Activated CD8-positive, alpha-beta memory T cell treated with anti-CD3 and anti-CD28 coated beads, Interleukin-2, amount 10 ng/mL, durations not matched to agents 7 days and 5 days (primary cell): ENCODE results near the gene KDM5C. TPM values are rescaled to one million over a fixed set of nuclear protein-coding genes. Genes with fewer than 3 reads are reported as not detected.
A peak's percentile ranks its signal among the peaks of the same experiment; 100 is the strongest.
"Not testable (repeated sequence)": the region's sequence is repeated elsewhere in the genome, so short reads cannot be mapped to it uniquely, and the experiment has no call there.

Experiments used
- ATAC-seq: fragments of 150-1000 bp; cut with Tn5 transposase; one replicate; pipeline ENCODE4 v1.10.0; 2021; ENCODE audit warnings: moderate library complexity
- CTCF ChIA-PET: fragments of 350-600 bp; sonication (Branson Sonifier 250); formaldehyde crosslinking; loops from one replicate; lab custom pipeline; 2021; ENCODE audit warnings: antibody characterized with exemption; lab: Charles Lee
- DNase-seq: peaks from one replicate; pipeline ENCODE4 v3.0.0-alpha.2; 2020
- H3K27ac Mint-ChIP-seq: one replicate; pipeline ENCODE4 v1.8.0; 2021; ENCODE audit warnings: mild to moderate bottlenecking, mixed read lengths
- H3K27me3 Mint-ChIP-seq: one replicate; pipeline ENCODE4 v1.8.0; 2021; ENCODE audit warnings: mixed read lengths
- H3K36me3 Mint-ChIP-seq: one replicate; pipeline ENCODE4 v1.8.0; 2021; ENCODE audit warnings: mild to moderate bottlenecking, mixed read lengths
- H3K4me1 Mint-ChIP-seq: one replicate; pipeline ENCODE4 v1.8.0; 2021; ENCODE audit warnings: mixed read lengths
- H3K4me3 Mint-ChIP-seq: one replicate; pipeline ENCODE4 v1.8.0; 2021; ENCODE audit warnings: mild to moderate bottlenecking, moderate library complexity, mixed read lengths
- H3K9me3 Mint-ChIP-seq: one replicate; pipeline ENCODE4 v1.8.0; 2022; ENCODE audit warnings: low read depth, mixed read lengths
- total RNA-seq, 2 experiments: library from RNA; stranded (reverse); gene quantifications; one replicate each; pipeline ENCODE4 v1.2.3, GENCODE V29; 2021

The KDM5C gene
- total RNA-seq, 2 experiments from 2014 or later = 91.2 to 93.1 TPM

GRCh38 chrX:53196678-53197077 is 28.3 kb downstream of the KDM5C start:
- CTCF ChIA-PET = no interaction called here
- Mint-ChIP-seq H3K27ac (no peak overlapping the region), H3K9me3 (no peaks in the 10 kb centered on the region), H3K4me1 (no peaks in the 10 kb centered on the region), H3K4me3 (no peak overlapping the region), H3K27me3 (no peaks in the 10 kb centered on the region), H3K36me3 (peaks cover 19% of the 10 kb centered on the region)
- DNase-seq = no peak
- no peak for ATAC-seq

DNA sequence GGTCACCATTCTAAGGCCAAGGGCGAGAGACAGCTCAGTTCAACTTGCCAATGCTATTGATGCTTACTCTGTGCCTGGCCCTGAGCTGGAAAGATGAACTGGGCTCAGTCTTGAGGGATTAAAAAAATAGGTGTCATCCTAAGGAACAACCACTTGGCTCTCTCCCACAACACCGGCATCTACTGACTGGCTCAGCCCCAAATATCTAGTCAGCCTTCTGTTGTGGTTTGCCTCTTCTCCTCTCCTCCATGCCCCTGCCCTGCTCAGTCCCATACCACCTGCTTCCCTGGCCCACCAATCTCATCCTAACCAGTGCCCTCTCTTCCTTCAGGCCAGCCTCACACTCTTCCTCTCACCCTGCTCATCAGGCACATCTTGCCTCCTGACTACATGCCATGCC is 29.6 kb downstream of the KDM5C start:
- no peak for ATAC-seq
- Mint-ChIP-seq H3K4me3 (no peak overlapping the region), H3K27ac (no peak overlapping the region), H3K27me3 (no peaks in the 10 kb centered on the region), H3K36me3 (peaks cover 19% of the 10 kb centered on the region), H3K9me3 (no peaks in the 10 kb centered on the region), H3K4me1 (peaks cover 2% of the 10 kb centered on the region)
- CTCF ChIA-PET = no interaction called here
- DNase-seq = no peak

DNA sequence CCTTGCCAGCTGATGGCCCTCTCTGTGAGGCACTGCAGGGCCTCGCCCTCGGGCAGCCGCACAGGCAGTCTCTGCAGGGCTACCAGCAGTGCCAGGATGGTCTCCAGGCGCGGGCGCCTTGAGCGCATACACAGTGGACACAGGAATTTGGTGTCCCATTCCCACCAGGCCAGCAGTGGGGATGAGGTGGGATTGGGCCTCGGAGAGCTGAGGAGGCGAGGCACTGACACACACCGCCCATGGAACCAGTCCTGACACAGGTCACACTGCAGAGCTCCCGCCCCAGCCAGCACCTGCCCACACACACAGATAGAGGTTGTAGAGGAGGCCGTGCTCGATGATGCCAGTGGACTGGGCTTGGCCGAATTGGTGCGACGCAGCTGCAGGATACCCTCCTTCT is 30.7 kb downstream of the KDM5C start:
- H3K4me3 Mint-ChIP-seq = no peak overlapping the region
- no peaks in the 10 kb centered on the region for H3K9me3 Mint-ChIP-seq
- peaks cover 13% of the 10 kb centered on the region for H3K4me1 Mint-ChIP-seq
- ATAC-seq (no peak), DNase-seq (no peak)
- CTCF ChIA-PET = no interaction called here
- peaks cover 18% of the 10 kb centered on the region for H3K36me3 Mint-ChIP-seq
- H3K27ac Mint-ChIP-seq = no peak overlapping the region
- no peaks in the 10 kb centered on the region for H3K27me3 Mint-ChIP-seq

DNA sequence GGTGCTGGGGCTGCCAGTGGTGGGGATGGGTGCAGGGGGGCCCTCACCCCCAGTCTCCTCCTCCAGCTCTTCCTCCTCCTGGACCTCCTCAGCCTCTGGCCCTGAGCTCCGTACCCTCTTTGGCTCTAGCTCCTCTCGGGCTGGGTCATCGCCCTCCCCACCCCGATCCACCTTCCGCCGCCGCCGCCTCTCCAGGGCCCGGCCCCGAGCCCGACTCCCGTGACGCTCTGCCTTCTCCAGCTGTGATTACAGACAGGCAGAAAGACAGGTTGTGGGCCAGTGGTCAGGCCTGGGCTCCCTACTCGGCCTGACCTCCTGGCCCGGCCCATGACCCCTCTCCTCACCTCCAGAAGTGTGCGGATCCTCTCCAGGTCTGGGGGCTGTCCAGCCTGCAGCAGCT is 31.9 kb downstream of the KDM5C start:
- Mint-ChIP-seq H3K27me3 (no peaks in the 10 kb centered on the region), H3K27ac (no peak overlapping the region), H3K4me1 (peaks cover 22% of the 10 kb centered on the region), H3K4me3 (no peak overlapping the region), H3K36me3 (peaks cover 13% of the 10 kb centered on the region), H3K9me3 (no peaks in the 10 kb centered on the region)
- no peak for DNase-seq
- CTCF ChIA-PET = no interaction called here
- no peak for ATAC-seq

DNA sequence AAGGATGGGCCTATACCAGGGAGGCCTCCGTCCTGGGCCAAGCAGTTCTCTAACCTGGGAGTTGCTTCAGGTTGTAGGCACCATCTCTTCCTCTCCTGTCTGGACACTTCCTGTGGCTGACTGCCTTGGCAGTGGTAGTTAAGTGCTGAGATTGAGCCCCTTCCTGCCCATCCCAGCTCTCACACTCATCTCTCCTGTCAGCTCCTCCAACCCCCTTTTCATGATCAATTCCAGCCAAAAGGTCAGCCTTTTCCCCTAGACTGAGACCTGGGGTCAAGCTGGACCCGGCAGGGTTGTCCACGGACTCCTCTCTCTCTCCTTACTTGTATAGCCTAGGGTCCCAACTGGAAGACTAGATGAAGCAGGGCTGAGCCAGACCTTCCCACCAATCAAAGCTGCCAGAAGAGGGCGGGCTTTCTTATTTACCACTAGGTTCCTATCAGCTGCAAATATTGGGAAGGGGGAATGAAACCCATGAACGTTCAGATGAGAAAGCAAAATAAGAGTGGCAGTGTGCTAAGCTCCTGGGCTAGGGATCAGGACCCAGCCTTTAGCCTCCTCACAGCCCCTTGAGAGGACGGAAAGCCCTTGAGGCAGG is 34.5 kb downstream of the KDM5C start:
- Mint-ChIP-seq H3K27me3 (no peaks in the 10 kb centered on the region), H3K27ac (no peak overlapping the region), H3K4me3 (no peak overlapping the region), H3K36me3 (peaks cover 3% of the 10 kb centered on the region), H3K9me3 (no peaks in the 10 kb centered on the region), H3K4me1 (peaks cover 22% of the 10 kb centered on the region)
- DNase-seq (no peak), ATAC-seq (no peak)
- CTCF ChIA-PET = interaction anchor here (0.9 kb wide), 1 partner anchor 118 kb away, joined by 3 read pairs; no protein-coding TSS in a partner anchor

GRCh38 chrX:53188763-53189162 is 36.2 kb downstream of the KDM5C start:
- no peaks in the 10 kb centered on the region for H3K9me3 Mint-ChIP-seq
- peaks cover under 1% of the 10 kb centered on the region for H3K36me3 Mint-ChIP-seq
- H3K27me3 Mint-ChIP-seq = no peaks in the 10 kb centered on the region
- ATAC-seq (peak; percentile 87), DNase-seq (peak; percentile 67)
- H3K27ac Mint-ChIP-seq = peak overlapping the region; percentile 68
- peaks cover 22% of the 10 kb centered on the region for H3K4me1 Mint-ChIP-seq
- no peak overlapping the region for H3K4me3 Mint-ChIP-seq
- CTCF ChIA-PET = no interaction called here

DNA sequence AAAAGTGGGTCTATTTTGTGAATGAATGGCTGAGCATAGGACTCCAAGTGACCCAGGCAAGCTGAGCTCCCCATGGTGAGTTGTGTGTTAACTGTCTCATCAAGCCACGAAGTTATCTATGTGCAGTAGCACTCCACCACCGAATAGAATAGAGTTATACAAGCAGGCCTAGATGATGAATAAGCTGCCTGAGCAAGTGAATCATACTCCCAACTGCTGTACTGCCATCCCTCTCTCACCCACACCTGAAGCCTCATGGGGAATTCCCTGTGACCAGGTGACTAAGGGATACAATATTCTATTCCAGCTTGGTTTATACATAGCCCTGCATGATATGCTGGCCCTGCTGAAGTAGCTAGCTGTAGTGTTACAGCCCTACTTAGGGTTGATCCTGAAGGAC is 38.7 kb downstream of the KDM5C start:
- CTCF ChIA-PET = interaction anchor here (0.9 kb wide), 1 partner anchor 250 kb away, joined by 3 read pairs; no protein-coding TSS in a partner anchor
- H3K4me1 Mint-ChIP-seq = peaks cover 22% of the 10 kb centered on the region
- DNase-seq (no peak), ATAC-seq (no peak)
- H3K36me3 Mint-ChIP-seq = no peaks in the 10 kb centered on the region
- H3K9me3 Mint-ChIP-seq = no peaks in the 10 kb centered on the region
- H3K27ac Mint-ChIP-seq = no peak overlapping the region
- H3K4me3 Mint-ChIP-seq = no peak overlapping the region
- H3K27me3 Mint-ChIP-seq = no peaks in the 10 kb centered on the region

DNA sequence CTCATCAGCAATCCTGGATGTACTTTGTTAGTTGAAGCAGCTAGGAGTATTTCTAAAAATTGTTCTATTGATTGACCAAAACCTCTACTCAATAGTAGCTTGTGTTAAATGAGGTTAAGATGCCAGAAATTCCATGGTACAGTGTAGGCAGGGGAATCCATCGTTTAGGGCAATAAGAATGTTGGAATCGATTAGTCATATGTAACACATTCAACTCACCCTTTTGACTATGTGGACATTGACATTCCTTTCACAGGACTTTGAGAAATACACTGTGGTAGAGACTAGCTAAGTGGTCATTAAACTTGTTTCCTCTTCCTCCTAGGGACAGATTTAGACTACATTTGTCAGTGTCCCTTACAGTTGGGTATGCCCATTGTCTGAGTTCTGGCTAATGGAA is 40.2 kb downstream of the KDM5C start:
- Mint-ChIP-seq H3K9me3 (no peaks in the 10 kb centered on the region), H3K4me3 (no peak overlapping the region), H3K36me3 (no peaks in the 10 kb centered on the region), H3K27me3 (no peaks in the 10 kb centered on the region), H3K4me1 (peaks cover 14% of the 10 kb centered on the region), H3K27ac (no peak overlapping the region)
- ATAC-seq = no peak
- CTCF ChIA-PET = no interaction called here
- no peak for DNase-seq

GRCh38 chrX:53171356-53171755 is 53.7 kb downstream of the KDM5C start:
- H3K4me1 Mint-ChIP-seq = no peaks in the 10 kb centered on the region
- H3K36me3 Mint-ChIP-seq = peaks cover 4% of the 10 kb centered on the region
- ATAC-seq (no peak), DNase-seq (no peak)
- H3K4me3 Mint-ChIP-seq = no peak overlapping the region
- peaks cover 4% of the 10 kb centered on the region for H3K9me3 Mint-ChIP-seq
- CTCF ChIA-PET = no interaction called here
- no peak overlapping the region for H3K27ac Mint-ChIP-seq
- H3K27me3 Mint-ChIP-seq = no peaks in the 10 kb centered on the region

DNA sequence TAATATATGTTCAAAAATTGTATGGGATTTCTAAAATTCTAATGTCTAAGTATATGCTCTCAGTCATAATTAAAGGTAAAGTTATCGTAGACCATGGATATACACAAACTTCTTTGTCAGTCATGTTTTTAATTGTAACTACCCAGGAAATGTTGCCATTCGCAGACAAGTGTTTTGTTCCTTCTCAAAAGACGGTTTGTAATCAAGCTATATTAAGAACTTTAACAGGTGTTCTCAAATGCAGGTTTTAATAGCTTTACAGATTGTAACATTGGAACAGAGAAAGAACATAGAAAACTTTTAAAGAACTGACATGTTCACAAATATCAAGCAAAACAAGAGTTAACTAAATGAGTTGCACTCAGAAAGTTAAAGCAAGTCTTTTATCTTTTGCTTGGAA is 58.9 kb downstream of the KDM5C start:
- no peaks in the 10 kb centered on the region for H3K4me1 Mint-ChIP-seq
- ATAC-seq = no peak
- CTCF ChIA-PET = no interaction called here

GRCh38 chrX:53164566-53164965 is 60.4 kb downstream of the KDM5C start:
- H3K36me3 Mint-ChIP-seq, CTCF ChIA-PET: not testable (repeated sequence)

More for the DNA sequence above, 58.9 kb downstream of the KDM5C start:
- H3K4me3 Mint-ChIP-seq = no peak overlapping the region
- H3K36me3 Mint-ChIP-seq = no peaks in the 10 kb centered on the region
- H3K9me3 Mint-ChIP-seq = no peaks in the 10 kb centered on the region
- DNase-seq = no peak
- no peak overlapping the region for H3K27ac Mint-ChIP-seq
- no peaks in the 10 kb centered on the region for H3K27me3 Mint-ChIP-seq

GRCh38 chrX:53163436-53163835 is 61.6 kb downstream of the KDM5C start:
- no peak overlapping the region for H3K4me3 Mint-ChIP-seq
- H3K36me3 Mint-ChIP-seq = no peaks in the 10 kb centered on the region
- H3K4me1 Mint-ChIP-seq = no peaks in the 10 kb centered on the region
- no peaks in the 10 kb centered on the region for H3K27me3 Mint-ChIP-seq
- CTCF ChIA-PET = no interaction called here
- no peaks in the 10 kb centered on the region for H3K9me3 Mint-ChIP-seq
- DNase-seq (no peak), ATAC-seq (no peak)
- no peak overlapping the region for H3K27ac Mint-ChIP-seq

More at GRCh38 chrX:53164566-53164965, 60.4 kb downstream of the KDM5C start:
- not testable (repeated sequence) for DNase-seq, ATAC-seq, H3K27me3 Mint-ChIP-seq, H3K4me1 Mint-ChIP-seq, H3K9me3 Mint-ChIP-seq, H3K27ac Mint-ChIP-seq, H3K4me3 Mint-ChIP-seq

GRCh38 chrX:53160297-53160983 is 64.6 kb downstream of the KDM5C start:
- Mint-ChIP-seq H3K4me1 (no peaks in the 10 kb centered on the region), H3K9me3 (no peaks in the 10 kb centered on the region), H3K36me3 (no peaks in the 10 kb centered on the region), H3K27me3 (no peaks in the 10 kb centered on the region), H3K27ac (no peak overlapping the region), H3K4me3 (no peak overlapping the region)
- DNase-seq = no peak
- CTCF ChIA-PET = no interaction called here
- no peak for ATAC-seq

- CTCF ChIA-PET = no interaction called here
- no peaks in the 10 kb centered on the region for H3K27me3 Mint-ChIP-seq
- no peaks in the 10 kb centered on the region for H3K36me3 Mint-ChIP-seq
- ATAC-seq = no peak
- H3K4me1 Mint-ChIP-seq = no peaks in the 10 kb centered on the region
- H3K9me3 Mint-ChIP-seq = no peaks in the 10 kb centered on the region
- no peak overlapping the region for H3K27ac Mint-ChIP-seq
- no peak overlapping the region for H3K4me3 Mint-ChIP-seq
- DNase-seq = no peak
These were observed 65.8 kb downstream of the KDM5C start for GRCh38 chrX:53159184-53159583.
